CD4-positive, alpha-beta T cell (primary cell): ENCODE results near the gene MLN. TPM values are rescaled to one million over a fixed set of nuclear protein-coding genes. Genes with fewer than 3 reads are reported as not detected.

ENCODE experiments used
- ATAC-seq: fragments of 200-7000 bp; cut with Tn5 transposase; one replicate; pipeline ENCODE4 v1.10.0; 2022; ENCODE audit warnings: mild to moderate bottlenecking; ENCODE audit not compliant: poor library complexity
- CTCF ChIA-PET: fragments of 350-600 bp; sonication (Branson Sonifier 250); formaldehyde crosslinking; loops from one replicate; lab custom pipeline; 2021; ENCODE audit warnings: antibody characterized with exemption, inconsistent platforms; lab: Charles Lee
- POLR2A ChIA-PET: fragments of 350-600 bp; sonication (Branson Sonifier 250); formaldehyde crosslinking; loops from one replicate; lab custom pipeline; 2021; ENCODE audit warnings: antibody characterized with exemption, inconsistent platforms; lab: Charles Lee
- DNase-seq, 14 experiments: peaks; one replicate each; pipeline ENCODE4 v3.0.0-alpha.2; 2013 to 2020; ENCODE audit warnings: mixed read lengths in 2 of 14
- H3K27ac ChIP-seq, 2 donors: one replicate each; pipeline versions ENCODE4 v1.5.1 to v1.7.0; 2013; ENCODE audit warnings: low read length in 2 of 2, low read depth in 1 of 2, mild to moderate bottlenecking in 1 of 2
- H3K27me3 ChIP-seq, 2 experiments: 1 replicate in 1 of 2; 2 replicates in 1 of 2; pipeline versions ENCODE4 v1.6.1 to v1.7.0; 2013; ENCODE audit warnings: low read length in 2 of 2, control low read depth in 1 of 2, mild to moderate bottlenecking in 1 of 2, moderate library complexity in 1 of 2; ENCODE audit not compliant: insufficient read depth in 2 of 2, control insufficient read depth in 1 of 2
- H3K36me3 ChIP-seq: one replicate; pipeline ENCODE4 v1.6.1; 2013; ENCODE audit warnings: low read length, control low read depth; ENCODE audit not compliant: insufficient read depth
- H3K4me1 ChIP-seq: one replicate; pipeline ENCODE4 v1.6.1; 2013; ENCODE audit warnings: low read length, control low read depth; ENCODE audit not compliant: insufficient read depth
- H3K4me3 ChIP-seq: one replicate; pipeline ENCODE4 v1.5.1; 2013; ENCODE audit warnings: mild to moderate bottlenecking, low read length, moderate library complexity
- H3K9me3 ChIP-seq, 2 experiments: 1 replicate in 1 of 2; 2 replicates in 1 of 2; pipeline versions ENCODE4 v1.6.1 to v1.7.0; 2013; ENCODE audit warnings: low read length in 2 of 2, mild to moderate bottlenecking in 2 of 2, control low read depth in 1 of 2, moderate library complexity in 1 of 2; ENCODE audit not compliant: control insufficient read depth in 1 of 2, insufficient read depth in 1 of 2
- H3K27ac Mint-ChIP-seq: one replicate; pipeline ENCODE4 v1.8.0; 2020; ENCODE audit warnings: mixed read lengths
- H3K27me3 Mint-ChIP-seq: one replicate; pipeline ENCODE4 v1.8.0; 2021; ENCODE audit warnings: mixed read lengths
- H3K36me3 Mint-ChIP-seq: one replicate; pipeline ENCODE4 v1.8.0; 2021; ENCODE audit warnings: low read depth, mixed read lengths
- H3K4me1 Mint-ChIP-seq: one replicate; pipeline ENCODE4 v1.8.0; 2021; ENCODE audit warnings: low read depth, mixed read lengths
- H3K4me3 Mint-ChIP-seq: one replicate; pipeline ENCODE4 v1.8.0; 2020; ENCODE audit warnings: mild to moderate bottlenecking, mixed read lengths
- H3K9me3 Mint-ChIP-seq: one replicate; pipeline ENCODE4 v1.8.0; 2020; ENCODE audit warnings: mixed read lengths
- intact Hi-C, 2 experiments: fragments of 100-400 bp; cut with DNase I in 1 of 2; cut with micrococcal nuclease in 1 of 2; formaldehyde crosslinking; loops; one replicate each; pipeline versions ENCODE4 v1.15.1 to v1.9.0; 2023 to 2025; cut with DNase I, micrococcal nuclease
- total RNA-seq, 174 experiments: library from RNA in 2 of 174; stranded (reverse) in 2 of 174; gene quantifications; one replicate each; pipeline ENCODE4 v1.2.3 and lab custom pipeline; 2021 to 2026
- TF ChIP-seq, protein P1 (sequence below): fragments of 200-600 bp; IDR thresholded peaks from one replicate; pipeline ENCODE4 v1.8.0; 2022; ENCODE audit warnings: antibody characterized with exemption, mild to moderate bottlenecking

MLN gene
- total RNA-seq, 2 experiments from 2014 or later, result not detected

GRCh38 chr6:33756211-33756954 lies 47.4 kb downstream of the MLN start:
- H3K27me3 Mint-ChIP-seq, result no peaks in the 10 kb centered on the region
- POLR2A ChIA-PET, result interaction anchor here (0.7 kb wide), 1 partner anchor 12 kb away, joined by 3 read pairs; no protein-coding TSS in a partner anchor
- CTCF ChIA-PET, result no interaction called here

GRCh38 chr6:33755070-33755869 lies 48.5 kb downstream of the MLN start:
- Histone ChIP-seq H3K27me3 (no peaks in the 10 kb centered on the region), H3K27ac (no peak overlapping the region), H3K36me3 (no peaks in the 10 kb centered on the region), H3K9me3 (no peaks in the 10 kb centered on the region), H3K4me1 (no peaks in the 10 kb centered on the region), H3K4me3 (no peak overlapping the region)
- Mint-ChIP-seq H3K4me3 (no peak overlapping the region), H3K4me1 (no peaks in the 10 kb centered on the region), H3K27me3 (no peaks in the 10 kb centered on the region), H3K36me3 (no peaks in the 10 kb centered on the region), H3K27ac (no peak overlapping the region), H3K9me3 (no peaks in the 10 kb centered on the region)
- ChIA-PET POLR2A (interaction anchor here (0.7 kb wide), 1 partner anchor 11 kb away, joined by 3 read pairs; no protein-coding TSS in a partner anchor), CTCF (no interaction called here)
- DNase-seq (no peak), ATAC-seq (no peak)
- TF ChIP-seq, protein P1, sequence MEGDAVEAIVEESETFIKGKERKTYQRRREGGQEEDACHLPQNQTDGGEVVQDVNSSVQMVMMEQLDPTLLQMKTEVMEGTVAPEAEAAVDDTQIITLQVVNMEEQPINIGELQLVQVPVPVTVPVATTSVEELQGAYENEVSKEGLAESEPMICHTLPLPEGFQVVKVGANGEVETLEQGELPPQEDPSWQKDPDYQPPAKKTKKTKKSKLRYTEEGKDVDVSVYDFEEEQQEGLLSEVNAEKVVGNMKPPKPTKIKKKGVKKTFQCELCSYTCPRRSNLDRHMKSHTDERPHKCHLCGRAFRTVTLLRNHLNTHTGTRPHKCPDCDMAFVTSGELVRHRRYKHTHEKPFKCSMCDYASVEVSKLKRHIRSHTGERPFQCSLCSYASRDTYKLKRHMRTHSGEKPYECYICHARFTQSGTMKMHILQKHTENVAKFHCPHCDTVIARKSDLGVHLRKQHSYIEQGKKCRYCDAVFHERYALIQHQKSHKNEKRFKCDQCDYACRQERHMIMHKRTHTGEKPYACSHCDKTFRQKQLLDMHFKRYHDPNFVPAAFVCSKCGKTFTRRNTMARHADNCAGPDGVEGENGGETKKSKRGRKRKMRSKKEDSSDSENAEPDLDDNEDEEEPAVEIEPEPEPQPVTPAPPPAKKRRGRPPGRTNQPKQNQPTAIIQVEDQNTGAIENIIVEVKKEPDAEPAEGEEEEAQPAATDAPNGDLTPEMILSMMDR, result no peak
- intact Hi-C loops, result no loop called here

More at GRCh38 chr6:33756211-33756954, 47.4 kb downstream of the MLN start:
- DNase-seq (no peak), ATAC-seq (no peak)
- H3K9me3 Mint-ChIP-seq, result no peaks in the 10 kb centered on the region
- Histone ChIP-seq H3K36me3 (no peaks in the 10 kb centered on the region), H3K9me3 (no peaks in the 10 kb centered on the region), H3K4me1 (no peaks in the 10 kb centered on the region), H3K4me3 (no peak overlapping the region), H3K27ac (no peak overlapping the region), H3K27me3 (no peaks in the 10 kb centered on the region)
- H3K27ac Mint-ChIP-seq, result no peak overlapping the region
- TF ChIP-seq, protein P1, result no peak
- intact Hi-C loops, result no loop called here
- no peaks in the 10 kb centered on the region for H3K36me3 Mint-ChIP-seq
- H3K4me1 Mint-ChIP-seq, result no peaks in the 10 kb centered on the region
- H3K4me3 Mint-ChIP-seq, result no peak overlapping the region

GRCh38 chr6:33754222-33754621 lies 49.6 kb downstream of the MLN start:
- Histone ChIP-seq H3K36me3 (no peaks in the 10 kb centered on the region), H3K27ac (no peak overlapping the region), H3K9me3 (no peaks in the 10 kb centered on the region), H3K27me3 (no peaks in the 10 kb centered on the region), H3K4me3 (no peak overlapping the region), H3K4me1 (no peaks in the 10 kb centered on the region)
- ChIA-PET CTCF (no interaction called here), POLR2A (no interaction called here)
- intact Hi-C loops, result no loop called here
- H3K27ac Mint-ChIP-seq, result no peak overlapping the region
- DNase-seq (no peak), ATAC-seq (no peak)
- no peaks in the 10 kb centered on the region for H3K9me3 Mint-ChIP-seq
- no peak overlapping the region for H3K4me3 Mint-ChIP-seq
- no peaks in the 10 kb centered on the region for H3K27me3 Mint-ChIP-seq
- no peaks in the 10 kb centered on the region for H3K36me3 Mint-ChIP-seq
- TF ChIP-seq, protein P1, result no peak
- H3K4me1 Mint-ChIP-seq, result no peaks in the 10 kb centered on the region
